ENCODE data around the gene SEMA3C. TPM values are rescaled to one million over a fixed set of nuclear protein-coding genes. Genes with fewer than 3 reads are reported as not detected.

The SEMA3C gene
- total and polyA plus RNA-seq, 10 donors, result 1.1 to 53.7 (median 13.0) TPM

DNA sequence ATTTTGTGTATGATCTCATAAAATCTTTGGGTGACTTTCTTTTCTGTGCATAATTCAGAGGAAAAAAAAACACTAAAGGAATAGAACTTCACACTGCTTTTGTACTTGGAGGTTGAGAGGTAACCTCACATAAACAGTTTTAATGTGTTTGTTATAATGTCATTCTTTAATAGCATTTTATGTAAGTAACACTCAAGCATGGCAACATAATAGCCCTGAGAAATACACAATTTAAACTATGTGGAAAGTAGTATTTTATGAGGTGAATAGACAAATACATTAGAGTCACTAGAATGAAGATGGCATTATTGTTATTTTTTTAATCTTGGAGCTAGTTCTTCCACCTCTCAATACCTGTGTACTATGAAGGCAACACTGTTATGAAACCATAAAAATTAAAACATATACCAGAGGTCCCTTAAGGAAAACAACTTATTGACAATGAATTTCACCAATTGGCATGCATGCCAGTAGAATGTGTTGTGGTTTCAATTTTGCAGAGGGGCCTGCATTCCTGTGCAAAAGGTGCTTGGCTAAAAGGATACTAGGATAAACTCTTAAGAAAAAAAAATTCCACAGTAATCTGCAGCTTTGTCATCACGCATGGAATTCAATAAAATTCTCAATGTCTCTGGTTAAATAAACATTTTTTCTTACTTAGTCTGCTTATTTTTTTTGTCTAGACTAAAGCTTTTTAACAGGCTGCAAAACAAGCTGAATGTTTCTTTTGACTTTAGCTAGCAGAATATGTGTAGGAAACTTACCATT, 177.9 kb downstream of the SEMA3C start:
- Histone ChIP-seq H3K4me3 (no peak overlapping the region), H3K36me3 (no peaks in the 10 kb centered on the region), H3K9me3 (no peaks in the 10 kb centered on the region), H3K27me3 (replicated peaks in 1 of 7) (no peaks in the 10 kb centered on the region), H3K4me1 (no peaks in the 10 kb centered on the region), H3K27ac (no peak overlapping the region)
- DNase-seq, result no peak
- intact Hi-C loops (cut with DNase I; ENCODE audit: low total_unique reads), result no loop called here
- 62 to 89% (median 83%) methylated on average over 1 of the region's 1 CpG for whole genome bisulfite sequencing, 5 donors
- TF ChIP-seq, protein P1, sequence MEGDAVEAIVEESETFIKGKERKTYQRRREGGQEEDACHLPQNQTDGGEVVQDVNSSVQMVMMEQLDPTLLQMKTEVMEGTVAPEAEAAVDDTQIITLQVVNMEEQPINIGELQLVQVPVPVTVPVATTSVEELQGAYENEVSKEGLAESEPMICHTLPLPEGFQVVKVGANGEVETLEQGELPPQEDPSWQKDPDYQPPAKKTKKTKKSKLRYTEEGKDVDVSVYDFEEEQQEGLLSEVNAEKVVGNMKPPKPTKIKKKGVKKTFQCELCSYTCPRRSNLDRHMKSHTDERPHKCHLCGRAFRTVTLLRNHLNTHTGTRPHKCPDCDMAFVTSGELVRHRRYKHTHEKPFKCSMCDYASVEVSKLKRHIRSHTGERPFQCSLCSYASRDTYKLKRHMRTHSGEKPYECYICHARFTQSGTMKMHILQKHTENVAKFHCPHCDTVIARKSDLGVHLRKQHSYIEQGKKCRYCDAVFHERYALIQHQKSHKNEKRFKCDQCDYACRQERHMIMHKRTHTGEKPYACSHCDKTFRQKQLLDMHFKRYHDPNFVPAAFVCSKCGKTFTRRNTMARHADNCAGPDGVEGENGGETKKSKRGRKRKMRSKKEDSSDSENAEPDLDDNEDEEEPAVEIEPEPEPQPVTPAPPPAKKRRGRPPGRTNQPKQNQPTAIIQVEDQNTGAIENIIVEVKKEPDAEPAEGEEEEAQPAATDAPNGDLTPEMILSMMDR (IDR thresholded peaks at IDR 0.05 in 8 of 11, conservative IDR thresholded peaks at IDR 0.05 in 3 of 11), result no peak
- no peak for TF ChIP-seq POLR2A (IDR thresholded peaks at IDR 0.05)
- no peak for TF ChIP-seq POLR2AphosphoS5 (IDR thresholded peaks at IDR 0.05)

GRCh38 chr7:80736371-80737125, 182.3 kb downstream of the SEMA3C start:
- H3K27ac ChIP-seq, result no peak overlapping the region
- H3K36me3 ChIP-seq, result no peaks in the 10 kb centered on the region
- 72 to 88% (median 82%) methylated on average over 4 of the region's 4 CpGs for WGBS, 5 donors
- no peaks in the 10 kb centered on the region for H3K9me3 ChIP-seq
- H3K4me3 ChIP-seq, result no peak overlapping the region
- H3K27me3 ChIP-seq (replicated peaks in 1 of 7), result no peaks in the 10 kb centered on the region
- H3K4me1 ChIP-seq, result no peaks in the 10 kb centered on the region
- DNase-seq, result no peak
- intact Hi-C loops (cut with DNase I; ENCODE audit: low total_unique reads), result no loop called here
- TF ChIP-seq, protein P1 (IDR thresholded peaks at IDR 0.05 in 8 of 11, conservative IDR thresholded peaks at IDR 0.05 in 3 of 11), result no peak
- TF ChIP-seq POLR2A (IDR thresholded peaks at IDR 0.05) (no peak), POLR2AphosphoS5 (IDR thresholded peaks at IDR 0.05) (no peak)

GRCh38 chr7:80735330-80735729, 183.5 kb downstream of the SEMA3C start:
- 90 to 95% (median 92%) methylated on average over 12 of the region's 12 CpGs for WGBS, 5 donors
- no peaks in the 10 kb centered on the region for H3K4me1 ChIP-seq
- no peak overlapping the region for H3K4me3 ChIP-seq
- H3K27me3 ChIP-seq (replicated peaks in 1 of 7), result no peaks in the 10 kb centered on the region
- DNase-seq, result no peak
- no peak overlapping the region for H3K27ac ChIP-seq
- intact Hi-C loops (cut with DNase I; ENCODE audit: low total_unique reads), result no loop called here
- H3K9me3 ChIP-seq, result no peaks in the 10 kb centered on the region
- TF ChIP-seq POLR2A (IDR thresholded peaks at IDR 0.05) (no peak), POLR2AphosphoS5 (IDR thresholded peaks at IDR 0.05) (no peak)
- TF ChIP-seq, protein P1 (IDR thresholded peaks at IDR 0.05 in 8 of 11, conservative IDR thresholded peaks at IDR 0.05 in 3 of 11), result no peak
- H3K36me3 ChIP-seq, result no peaks in the 10 kb centered on the region

DNA sequence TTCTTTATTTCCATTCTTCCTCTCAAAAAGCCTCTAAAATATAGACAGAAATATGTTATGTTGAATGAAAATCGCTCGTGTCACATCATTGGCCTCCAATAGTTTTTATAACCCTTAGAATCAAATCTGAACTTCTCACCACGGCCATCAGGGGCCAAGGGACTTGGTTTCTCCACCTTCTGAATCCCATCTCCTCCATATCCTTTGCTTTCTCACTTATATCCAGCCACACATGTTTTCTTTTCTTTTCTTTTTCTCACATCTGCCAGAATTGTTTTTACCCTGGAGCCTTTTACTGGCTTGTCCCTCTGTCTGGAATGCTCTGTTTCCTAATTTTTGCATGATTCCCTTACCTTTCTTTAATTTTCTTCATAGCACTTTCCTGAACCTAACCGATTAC, 184.8 kb downstream of the SEMA3C start:
- intact Hi-C loops (cut with DNase I; ENCODE audit: low total_unique reads), result no loop called here
- WGBS, 5 donors, result 80 to 95% (median 86%) methylated on average over 4 of the region's 4 CpGs

More for the DNA sequence above, 184.8 kb downstream of the SEMA3C start:
- H3K36me3 ChIP-seq, result no peaks in the 10 kb centered on the region
- no peaks in the 10 kb centered on the region for H3K27me3 ChIP-seq (replicated peaks in 1 of 7)
- no peak overlapping the region for H3K27ac ChIP-seq
- DNase-seq, result no peak
- H3K9me3 ChIP-seq, result no peaks in the 10 kb centered on the region
- TF ChIP-seq POLR2A (IDR thresholded peaks at IDR 0.05) (no peak), POLR2AphosphoS5 (IDR thresholded peaks at IDR 0.05) (no peak)
- TF ChIP-seq, protein P1 (IDR thresholded peaks at IDR 0.05 in 8 of 11, conservative IDR thresholded peaks at IDR 0.05 in 3 of 11), result no peak
- no peak overlapping the region for H3K4me3 ChIP-seq
- H3K4me1 ChIP-seq, result no peaks in the 10 kb centered on the region

All from spleen (tissue), 11 donors.